OCI-LY3 (cell line): Measurements from ENCODE around the gene GFER.

Experiments used
- H2AFZ ChIP-seq: fragments of 200-600, 300-600 bp; shearing (Covaris generic); 2 replicates; pipeline ENCODE4 v1.6.0; 2014; ENCODE audit warnings: antibody characterized with exemption, low read depth, low read length
- H3K27ac ChIP-seq: fragments of 200-600, 300-600 bp; sonication (generic); 2 replicates; pipeline ENCODE4 v1.5.1; 2014; ENCODE audit warnings: mild to moderate bottlenecking, low read length, moderate library complexity, mixed read lengths
- H3K27me3 ChIP-seq: fragments of 200-600, 300-600 bp; sonication (generic); 2 replicates; pipeline ENCODE4 v1.6.1; 2014; ENCODE audit warnings: low read depth, low read length, mixed read lengths
- H3K36me3 ChIP-seq: fragments of 200-600, 300-600 bp; sonication (generic); replicated peaks from 2 replicates; pipeline ENCODE3; 2014; ENCODE audit warnings: low read depth, low read length, mixed read lengths
- H3K4me1 ChIP-seq: fragments of 300-600, 200-600 bp; sonication (generic); 2 replicates; pipeline ENCODE4 v1.6.1; 2014; ENCODE audit warnings: low read length, mixed read lengths
- H3K4me2 ChIP-seq: fragments of 200-600, 300-600 bp; sonication (generic); 2 replicates; pipeline ENCODE4 v1.6.1; 2014; ENCODE audit warnings: low read length, mixed read lengths
- H3K4me3 ChIP-seq: fragments of 300-600, 200-600 bp; sonication (generic); 2 replicates; pipeline ENCODE4 v1.5.1; 2014; ENCODE audit warnings: antibody characterized with exemption, mild to moderate bottlenecking, low read length, moderate library complexity
- H3K79me2 ChIP-seq: fragments of 300-600, 200-600 bp; shearing (Covaris generic); 2 replicates; pipeline ENCODE4 v1.6.1; 2014; ENCODE audit warnings: mild to moderate bottlenecking, low read length, mixed read lengths
- H3K9ac ChIP-seq: fragments of 300-600, 200-600 bp; shearing (Covaris generic); 2 replicates; pipeline ENCODE4 v1.6.0; 2014; ENCODE audit warnings: mild to moderate bottlenecking, low read length, moderate library complexity
- H3K9me3 ChIP-seq: fragments of 200-600, 300-600 bp; shearing (Covaris generic); 2 replicates; pipeline ENCODE4 v1.6.1; 2014; ENCODE audit warnings: low read length, mixed read lengths; ENCODE audit not compliant: insufficient read depth
- H4K20me1 ChIP-seq: fragments of 200-600, 300-600 bp; sonication (generic); 2 replicates; pipeline ENCODE4 v1.6.1; 2016; ENCODE audit warnings: low read length, mixed read lengths; ENCODE audit not compliant: insufficient read depth
- CTCF ChIP-seq: fragments of 200-600, 300-600 bp; sonication (generic); IDR thresholded peaks from 2 replicates; pipeline ENCODE4 v1.5.1; 2014; ENCODE audit warnings: antibody characterized with exemption, low read length, low read depth
- EZH2phosphoT487 ChIP-seq: fragments of 200-600 bp; shearing (Covaris generic); IDR thresholded peaks from 2 replicates; pipeline ENCODE4 v1.6.1; 2018; ENCODE audit warnings: antibody characterized with exemption, mixed run types, low read depth

The GFER gene

GRCh38 chr16:1980030-1980769 lies 3.8 kb upstream of the GFER start:
- Histone ChIP-seq H3K36me3 (peaks cover 15% of the 10 kb centered on the region), H4K20me1 (no peaks in the 10 kb centered on the region), H3K79me2 (peaks cover 5% of the 10 kb centered on the region), H3K27ac (no peak overlapping the region), H3K27me3 (no peaks in the 10 kb centered on the region), H3K9ac (no peak overlapping the region), H2AFZ (no peak overlapping the region), H3K4me2 (no peak overlapping the region), H3K4me1 (peaks cover 3% of the 10 kb centered on the region), H3K9me3 (no peaks in the 10 kb centered on the region), H3K4me3 (no peak overlapping the region)
- TF ChIP-seq EZH2phosphoT487: no peak
- TF ChIP-seq CTCF: no peak

GRCh38 chr16:1980770-1981087 lies 3.3 kb upstream of the GFER start:
- Histone ChIP-seq H3K9ac (no peak overlapping the region), H3K4me2 (no peak overlapping the region), H2AFZ (no peak overlapping the region), H4K20me1 (no peaks in the 10 kb centered on the region), H3K4me1 (peaks cover 9% of the 10 kb centered on the region), H3K4me3 (no peak overlapping the region), H3K36me3 (peaks cover 17% of the 10 kb centered on the region), H3K9me3 (no peaks in the 10 kb centered on the region), H3K79me2 (peaks cover 11% of the 10 kb centered on the region), H3K27me3 (no peaks in the 10 kb centered on the region), H3K27ac (no peak overlapping the region)
- TF ChIP-seq CTCF (no peak), EZH2phosphoT487 (no peak)

GRCh38 chr16:1981398-1981836 lies 2.6 kb upstream of the GFER start, which contains the start of gene NOXO1:
NOXO1 (minus strand) TSS chr16:1981469; CDS start chr16:1981179, 290 bp downstream.
- Histone ChIP-seq H3K4me3 (no peak within 1 kb of the TSS), H2AFZ (no peak within 1 kb of the TSS), H3K27me3 (no peaks in the 10 kb centered on the region), H3K79me2 (peaks cover 12% of the 10 kb centered on the region), H3K4me1 (peaks cover 10% of the 10 kb centered on the region), H4K20me1 (no peaks in the 10 kb centered on the region), H3K9ac (no peak within 1 kb of the TSS), H3K4me2 (no peak within 1 kb of the TSS), H3K36me3 (peaks cover 17% of the 10 kb centered on the region), H3K27ac (no peak within 1 kb of the TSS), H3K9me3 (no peaks in the 10 kb centered on the region)
- no peak for TF ChIP-seq CTCF
- no peak for TF ChIP-seq EZH2phosphoT487

GRCh38 chr16:1982013-1982433 lies 2.0 kb upstream of the GFER start:
- H3K9ac ChIP-seq: no peak overlapping the region
- no peak overlapping the region for H3K4me3 ChIP-seq
- peaks cover 10% of the 10 kb centered on the region for H3K4me1 ChIP-seq
- H2AFZ ChIP-seq: no peak overlapping the region
- no peak overlapping the region for H3K27ac ChIP-seq
- H3K27me3 ChIP-seq: no peaks in the 10 kb centered on the region
- peaks cover 19% of the 10 kb centered on the region for H3K36me3 ChIP-seq
- H4K20me1 ChIP-seq: no peaks in the 10 kb centered on the region
- TF ChIP-seq EZH2phosphoT487 (no peak), CTCF (no peak)
- H3K79me2 ChIP-seq: peaks cover 12% of the 10 kb centered on the region
- no peaks in the 10 kb centered on the region for H3K9me3 ChIP-seq
- no peak overlapping the region for H3K4me2 ChIP-seq
